GM18873 (cell line): ENCODE measurements around the gene TMEM94.
"Not testable (repeated sequence)": the region's sequence is repeated elsewhere in the genome, so short reads cannot be mapped to it uniquely, and the experiment has no call there.

Source experiments
- ATAC-seq: cut with Tn5 transposase; IDR thresholded peaks from one replicate; pipeline ENCODE4 v1.9.1; 2021; ENCODE audit warnings: mild to moderate bottlenecking, moderate library complexity, moderate number of reproducible peaks; ENCODE audit not compliant: unreplicated experiment, low FRiP score

TMEM94 gene

GRCh38 chr17:75507733-75508719 lies 51.6 kb downstream of the TMEM94 start:
- ATAC-seq = no peak

- no peak for ATAC-seq
These were observed 52.5 kb downstream of the TMEM94 start for GRCh38 chr17:75508931-75509361.

- ATAC-seq = no peak
These were observed 53.3 kb downstream of the TMEM94 start for GRCh38 chr17:75509528-75510258.

DNA sequence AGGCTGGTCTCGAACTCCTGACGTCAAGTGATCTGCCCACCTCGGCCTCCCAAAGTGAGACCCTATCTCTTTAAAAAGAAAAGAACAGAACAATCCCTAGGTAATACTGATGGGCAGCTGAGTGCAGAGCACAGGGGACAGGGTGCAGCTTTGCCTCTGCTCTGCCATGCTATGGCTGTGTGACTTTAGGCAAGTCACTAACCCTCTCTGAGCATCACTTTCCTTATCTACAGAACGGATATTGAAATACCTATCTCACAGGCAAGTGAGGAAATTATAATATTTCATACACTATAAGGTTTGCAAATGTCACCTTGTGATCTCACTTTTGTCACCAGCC lies 54.8 kb downstream of the TMEM94 start:
- no peak for ATAC-seq

GRCh38 chr17:75511610-75512575 lies 55.5 kb downstream of the TMEM94 start:
- ATAC-seq = no peak

DNA sequence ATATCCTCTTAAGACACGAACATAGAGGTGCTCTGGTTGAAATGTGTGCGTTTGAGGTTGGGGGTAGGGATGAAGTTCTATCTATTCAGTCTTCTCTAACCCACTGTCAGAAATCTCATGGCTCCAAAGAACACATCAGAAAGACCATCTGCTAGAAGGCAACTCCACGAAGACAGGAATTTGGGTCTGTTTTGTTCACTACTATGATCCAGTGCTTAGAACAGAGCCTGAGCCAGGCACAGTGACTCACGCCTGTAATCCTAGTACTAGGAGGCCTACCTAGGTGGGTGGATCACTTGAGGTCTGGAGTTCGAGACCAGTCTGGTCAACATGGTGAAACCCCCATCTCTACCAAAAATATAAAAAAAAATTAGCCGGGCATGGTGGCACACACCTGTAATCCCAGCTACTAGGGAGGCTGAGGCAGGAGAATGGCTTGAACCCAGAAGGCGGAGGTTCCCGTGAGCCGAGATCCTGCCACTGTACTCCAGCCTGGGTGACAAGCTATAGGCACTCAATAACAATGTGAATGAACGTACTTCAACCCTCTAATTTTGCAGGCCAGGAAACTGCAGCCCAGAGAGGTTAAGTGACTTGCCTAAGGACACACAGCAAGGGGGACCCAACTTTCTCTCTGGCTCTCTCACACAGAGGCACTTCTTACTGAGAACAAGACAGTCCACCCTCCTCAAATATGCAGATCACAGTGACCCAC lies 56.6 kb downstream of the TMEM94 start:
- no peak for ATAC-seq

DNA sequence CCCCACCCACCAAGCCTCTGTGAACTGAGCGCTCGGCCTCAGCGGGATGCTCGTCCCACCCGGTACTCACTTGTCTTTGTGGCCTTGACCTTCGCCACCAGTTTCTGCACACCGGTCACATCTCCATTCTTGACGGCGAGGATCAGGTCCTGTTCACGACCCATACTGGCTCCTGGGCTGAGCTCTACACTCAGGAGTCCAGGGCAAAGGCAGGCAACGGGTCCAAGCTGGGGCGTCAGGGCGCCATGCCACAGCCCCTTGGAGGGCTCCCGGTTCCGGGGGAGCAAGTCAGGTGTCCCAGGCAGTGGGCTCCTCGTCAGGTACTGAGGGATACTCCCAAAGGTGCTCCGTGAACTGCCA lies 57.2 kb downstream of the TMEM94 start:
- no peak for ATAC-seq

GRCh38 chr17:75514299-75514918 lies 58.0 kb downstream of the TMEM94 start:
- ATAC-seq = no peak

- no peak for ATAC-seq
These were observed 58.6 kb downstream of the TMEM94 start for GRCh38 chr17:75514919-75515495.

DNA sequence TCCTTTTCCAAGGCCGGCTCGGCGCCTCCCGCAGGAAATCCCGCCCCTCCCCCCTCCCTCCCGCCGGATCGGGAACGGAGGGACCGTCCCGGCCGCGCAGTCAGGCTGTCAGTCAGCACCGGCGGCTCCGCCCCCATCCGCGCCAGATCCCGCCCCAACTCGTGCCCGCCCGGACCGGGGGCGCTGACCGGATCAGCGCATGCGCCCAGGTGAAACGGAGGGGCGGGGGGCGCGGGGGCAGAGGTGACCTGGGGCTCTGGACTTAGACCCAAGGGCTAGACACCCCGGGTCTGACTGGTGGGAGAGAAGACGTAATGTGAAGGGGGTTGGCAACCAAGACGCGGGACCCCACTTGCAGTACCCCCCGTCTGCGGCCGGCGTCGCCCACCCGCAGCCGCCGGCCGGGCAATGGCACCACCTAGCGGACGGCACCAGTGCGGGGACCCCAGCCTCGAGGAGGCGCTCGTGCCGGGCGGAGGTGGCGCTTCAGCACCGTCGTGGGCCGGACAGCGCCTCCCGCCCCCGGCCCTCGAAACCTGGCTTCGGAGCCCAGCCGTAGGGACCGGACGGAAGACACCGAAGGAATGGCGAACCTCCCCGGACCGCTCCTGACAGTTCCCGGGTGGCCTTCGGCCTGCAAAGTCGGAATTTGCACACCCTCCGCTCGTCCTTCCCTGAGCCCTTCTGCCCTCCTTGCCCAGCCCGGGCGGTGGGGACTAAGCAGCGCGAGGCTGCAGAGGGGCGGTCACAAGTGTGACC lies 59.2 kb downstream of the TMEM94 start, which contains the start of gene CASKIN2:
CASKIN2 (minus strand) TSS at position 42 of the 759 bp plus-strand sequence. CDS start 1,733 bp downstream, outside the sequence.
- no peak for ATAC-seq

- ATAC-seq = no peak
These were observed 59.8 kb downstream of the TMEM94 start, which contains the start of gene TSEN54 for GRCh38 chr17:75516255-75516618. Gene TSEN54, plus strand, starts transcription at chr17:75516528. Its CDS starts 33 bp downstream, at chr17:75516561.

GRCh38 chr17:75516619-75517296 lies 60.3 kb downstream of the TMEM94 start:
- ATAC-seq = no peak

GRCh38 chr17:75517297-75517865 lies 60.9 kb downstream of the TMEM94 start:
- ATAC-seq = no peak

DNA sequence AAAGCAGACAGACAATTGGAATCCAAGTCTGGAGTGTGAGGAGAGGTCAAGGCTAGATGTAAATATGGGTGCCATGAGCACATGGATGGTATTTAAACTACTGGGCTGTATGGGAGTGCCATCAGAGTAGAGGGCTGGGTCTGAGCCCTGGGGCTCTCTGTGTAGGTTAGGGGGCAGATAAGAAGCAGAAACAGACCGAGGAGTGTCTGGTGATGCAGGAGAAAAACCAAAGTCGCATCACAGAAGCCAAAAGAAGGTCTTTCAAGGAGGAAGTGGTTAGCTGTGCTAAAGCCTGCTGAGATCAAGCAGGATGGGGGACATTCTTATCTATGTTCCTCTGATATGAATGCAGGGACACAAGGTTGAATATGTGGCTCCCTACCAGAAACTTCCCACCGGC lies 61.8 kb downstream of the TMEM94 start:
- ATAC-seq = no peak

- ATAC-seq = no peak
These were observed 62.6 kb downstream of the TMEM94 start for GRCh38 chr17:75518983-75519537.

- ATAC-seq = not testable (repeated sequence)
These were observed 64.0 kb downstream of the TMEM94 start for GRCh38 chr17:75520413-75520812.

DNA sequence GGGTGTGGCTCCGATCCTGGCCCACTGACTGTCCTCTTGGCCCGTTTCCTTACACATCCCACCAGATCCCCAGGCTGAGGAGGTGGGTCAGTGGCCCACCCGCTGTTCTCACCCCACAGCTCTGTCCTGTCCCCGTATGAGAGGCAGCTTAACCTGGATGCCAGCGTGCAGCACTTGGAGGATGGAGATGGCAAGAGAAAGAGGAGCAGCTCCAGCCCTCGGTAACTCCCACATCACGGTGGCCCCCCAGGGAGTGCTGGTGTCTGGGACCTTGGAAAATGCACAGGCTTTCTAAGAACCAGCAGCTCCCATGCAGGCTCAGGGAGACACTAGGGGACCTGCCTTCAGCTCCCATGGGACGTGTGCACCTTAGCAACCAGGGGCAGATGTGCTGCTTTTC lies 64.9 kb downstream of the TMEM94 start:
- ATAC-seq = no peak
